DMS53 (cell line): ENCODE measurements around the gene IFNA16.
"Not testable (repeated sequence)": the region's sequence is repeated elsewhere in the genome, so short reads cannot be mapped to it uniquely, and the experiment has no call there.

ENCODE experiments used
- DNase-seq: peaks from one replicate; lab custom pipeline; 2025; lab: John Stamatoyannopoulos, UW

Gene IFNA16

DNA sequence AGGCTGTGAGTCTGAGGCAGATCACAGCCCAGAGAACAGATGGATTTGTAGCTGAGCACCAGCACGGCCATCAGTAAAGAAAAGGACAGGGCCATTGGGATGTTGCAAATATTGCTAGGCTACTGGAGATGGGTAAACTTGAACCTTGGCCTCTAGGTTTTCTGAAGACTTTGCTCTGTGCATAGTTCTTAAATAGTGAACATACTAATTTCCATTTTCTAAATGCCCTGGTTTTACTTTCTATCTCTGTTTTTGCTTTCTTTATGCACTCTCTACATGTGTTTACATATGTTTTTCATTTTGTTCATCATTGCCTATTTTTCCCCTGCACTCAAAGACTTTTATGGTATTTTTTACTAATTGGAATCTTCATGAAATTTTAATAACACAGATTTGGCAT, at the start of gene IFNA16:
TSS of gene IFNA16 (minus strand) at position 101 of the 400 bp plus-strand sequence. CDS start at position 95, 6 bp downstream.
- DNase-seq = not testable (repeated sequence)

DNA sequence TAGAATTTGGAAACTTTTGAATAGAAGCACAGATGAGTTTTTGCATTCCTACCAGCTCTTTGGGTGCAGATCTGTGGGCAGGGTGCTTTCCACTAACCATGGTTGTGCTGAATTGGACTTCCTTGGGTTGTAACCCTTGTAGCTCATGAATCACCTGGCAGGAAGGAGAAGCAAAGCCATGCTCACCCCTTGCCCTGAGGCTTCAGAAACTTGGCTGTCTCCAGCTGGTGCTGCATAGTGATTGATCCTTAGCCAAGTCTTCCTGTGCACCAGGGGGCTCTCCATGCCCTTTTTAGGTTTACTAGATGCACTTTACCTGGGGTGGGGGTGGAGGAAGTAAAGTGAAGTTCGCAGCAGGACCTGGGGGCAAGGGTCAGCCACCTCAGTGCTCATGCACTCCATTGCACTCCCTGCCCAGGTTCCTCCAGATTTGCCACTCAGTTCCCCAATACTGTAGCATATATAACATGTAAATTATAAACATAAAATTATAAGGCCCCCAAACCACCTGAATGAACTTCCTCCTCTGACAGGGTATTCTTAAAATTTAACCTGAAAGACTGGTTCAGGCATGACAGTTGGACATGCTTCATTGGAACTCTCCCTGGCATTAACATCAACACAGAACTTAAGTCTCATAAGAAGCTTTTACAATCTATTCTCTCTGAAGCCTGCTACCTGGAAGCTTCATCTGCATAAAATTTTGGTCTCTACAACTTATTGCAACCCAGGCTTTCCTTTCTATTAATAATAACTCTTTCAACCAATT, 48.5 kb upstream of the IFNA16 start:
- peak; percentile 3 for DNase-seq

GRCh38 chr9:21255538-21256212, 38.6 kb upstream of the IFNA16 start:
- no peak for DNase-seq

DNA sequence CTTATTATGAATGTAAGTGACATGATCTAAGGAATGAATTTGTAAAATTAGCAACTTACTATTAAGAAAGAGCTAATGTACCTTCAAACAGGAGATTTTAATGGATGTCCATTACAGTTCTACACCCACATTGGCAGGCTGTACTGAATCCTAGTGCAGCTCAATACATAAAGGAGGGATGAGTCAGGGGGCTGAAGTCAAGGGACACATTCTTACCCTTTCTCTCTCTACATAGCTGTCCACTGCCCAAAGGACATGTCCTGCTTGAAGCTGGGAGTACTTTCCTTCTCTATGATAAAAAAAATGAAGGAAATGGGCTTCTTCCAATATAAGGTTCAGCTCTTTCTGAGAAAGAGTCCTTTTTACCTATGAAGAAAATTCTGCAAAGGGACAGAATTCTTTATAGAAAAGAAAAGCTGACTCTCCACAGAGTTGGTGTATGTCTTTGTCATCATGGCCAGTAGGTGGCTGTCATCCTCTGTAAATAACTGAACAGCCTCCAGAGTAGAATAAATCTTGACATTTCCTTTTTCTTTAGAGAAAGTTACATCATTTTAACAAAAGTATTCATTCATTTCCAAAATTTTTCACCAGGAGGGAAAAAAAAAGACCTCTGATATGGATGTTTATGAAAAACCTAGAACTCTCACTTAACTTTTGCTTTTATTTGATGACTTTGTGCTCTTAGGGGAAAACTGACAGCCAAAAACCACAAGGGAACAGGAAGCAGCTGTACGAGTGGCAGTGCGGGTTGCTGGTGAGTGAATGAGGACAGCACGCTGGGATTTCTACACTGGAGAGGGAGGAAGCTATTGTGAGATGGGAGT, 35.8 kb upstream of the IFNA16 start:
- DNase-seq = peak; percentile 76

- no peak for DNase-seq
Observed at GRCh38 chr9:21251638-21252037, 34.5 kb upstream of the IFNA16 start.

GRCh38 chr9:21251190-21251589, 34.1 kb upstream of the IFNA16 start:
- DNase-seq = peak; percentile 4

DNA sequence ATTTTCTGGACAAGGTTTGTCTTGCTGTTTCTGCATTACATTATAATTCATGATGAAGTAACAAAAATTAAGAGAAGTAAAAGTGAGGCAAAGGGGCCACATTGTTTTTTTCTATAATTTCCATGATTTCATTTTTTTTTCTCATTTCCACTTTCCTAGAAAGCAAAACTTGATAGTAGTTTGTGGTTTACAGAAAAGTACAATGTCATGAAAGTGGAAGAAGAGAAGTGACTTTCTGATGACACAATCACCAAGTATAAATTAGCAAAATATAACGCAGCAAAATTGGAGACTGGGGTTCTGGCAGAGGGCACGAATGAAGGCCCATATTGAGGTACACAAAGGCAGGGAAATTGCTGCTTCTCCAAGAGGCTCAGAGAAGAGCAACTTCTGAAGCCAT, 27.7 kb upstream of the IFNA16 start:
- DNase-seq = no peak

DNA sequence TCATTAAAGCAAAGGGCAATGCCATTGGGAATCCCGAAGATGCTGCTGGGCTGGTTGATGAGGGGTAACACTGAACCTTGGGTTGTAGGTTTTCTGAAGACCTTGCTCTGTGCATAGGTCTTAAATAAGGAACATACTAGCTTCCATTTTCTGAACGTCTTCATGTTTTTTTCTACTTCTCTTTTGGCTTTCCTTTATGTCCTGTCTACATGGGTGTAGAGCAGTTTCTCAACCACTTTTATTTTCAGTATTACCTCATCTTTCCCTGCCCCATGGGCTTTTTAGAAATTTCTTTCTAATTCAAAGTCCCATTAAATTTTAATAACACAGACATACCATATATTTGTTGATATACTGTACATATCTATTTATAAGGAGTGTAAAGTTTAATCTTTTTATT, 22.8 kb upstream of the IFNA16 start, which contains the start of gene IFNA14:
TSS of gene IFNA14 (minus strand) at position 95 of the 400 bp plus-strand sequence. CDS start at position 25, 70 bp downstream.
- no peak for DNase-seq

- DNase-seq = peak; percentile 1
Observed at GRCh38 chr9:21236360-21236714, 19.2 kb upstream of the IFNA16 start.

- peak; percentile 68 for DNase-seq
Observed at GRCh38 chr9:21235468-21236359, 18.6 kb upstream of the IFNA16 start.

- DNase-seq = no peak
Observed at GRCh38 chr9:21234153-21234687, 17.1 kb upstream of the IFNA16 start.

GRCh38 chr9:21233258-21233657, 16.1 kb upstream of the IFNA16 start:
- no peak for DNase-seq

DNA sequence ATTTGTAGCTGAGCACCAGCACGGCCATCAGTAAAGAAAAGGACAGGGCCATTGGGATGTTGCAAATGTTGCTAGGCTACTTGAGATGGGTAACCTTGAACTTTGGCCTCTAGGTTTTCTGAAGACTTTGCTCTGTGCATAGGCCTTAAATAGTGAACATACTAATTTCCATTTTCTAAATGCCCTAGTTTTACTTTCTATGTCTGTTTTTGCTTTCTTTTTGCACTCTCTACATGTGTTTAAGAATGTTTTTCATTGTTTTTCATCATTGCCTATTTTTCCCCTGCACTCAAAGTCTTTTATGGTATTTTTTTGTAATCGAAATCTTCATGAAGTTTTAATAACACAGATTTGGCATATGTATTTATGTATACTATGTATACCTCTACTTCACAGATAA, 11.0 kb upstream of the IFNA16 start, which contains the start of gene IFNA17:
TSS of gene IFNA17 (minus strand) at position 101 of the 400 bp plus-strand sequence. CDS start at position 52, 49 bp downstream.
- DNase-seq = no peak

DNA sequence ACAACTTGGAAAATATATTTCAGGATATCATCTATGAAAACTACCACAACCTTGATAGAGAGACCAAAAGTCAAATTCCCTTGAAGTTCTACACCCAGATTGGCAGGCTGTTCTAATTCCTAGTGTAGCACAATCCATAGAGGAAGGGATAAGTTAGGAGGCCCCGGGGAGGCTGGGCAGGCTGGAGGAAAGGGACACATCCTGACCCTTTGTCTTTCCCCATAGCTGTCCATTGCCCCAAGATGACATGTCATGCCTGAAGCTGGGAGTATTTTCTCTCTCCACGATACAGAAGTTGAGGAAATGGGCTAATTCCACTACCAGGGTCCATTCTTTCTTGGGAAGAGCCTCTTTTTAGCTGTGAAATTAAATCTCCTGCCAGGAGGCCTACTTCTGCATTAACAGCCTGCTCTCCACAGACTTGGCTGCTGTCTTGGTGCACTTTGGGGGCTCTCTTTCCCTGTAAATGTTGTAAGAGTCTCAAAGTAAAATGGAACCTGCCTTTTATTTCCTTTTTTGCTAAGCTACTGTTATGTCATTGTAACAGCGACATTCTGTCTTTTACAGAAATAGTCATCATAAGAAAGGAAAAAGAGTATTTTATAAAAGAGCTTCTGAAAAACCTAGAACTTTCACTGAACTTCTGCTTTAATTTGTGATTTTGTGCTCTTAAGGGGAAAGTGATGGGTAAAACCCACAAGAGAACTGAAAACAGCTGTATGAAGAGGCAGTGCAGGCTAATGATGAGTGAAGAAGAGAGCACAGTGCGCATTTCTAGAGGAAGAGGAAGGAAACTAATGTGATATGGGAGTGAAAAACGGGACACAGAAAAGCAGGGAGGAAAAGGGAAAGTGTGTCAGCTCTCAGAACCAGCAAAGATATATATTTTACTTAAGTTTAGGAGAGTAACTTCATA, 3.4 kb downstream of the IFNA16 start:
- DNase-seq = peak; percentile 25

- DNase-seq = not testable (repeated sequence)
Observed at GRCh38 chr9:21212160-21212559, 5.0 kb downstream of the IFNA16 start.

- not testable (repeated sequence) for DNase-seq
Observed at GRCh38 chr9:21210782-21211181, 6.3 kb downstream of the IFNA16 start.

DNA sequence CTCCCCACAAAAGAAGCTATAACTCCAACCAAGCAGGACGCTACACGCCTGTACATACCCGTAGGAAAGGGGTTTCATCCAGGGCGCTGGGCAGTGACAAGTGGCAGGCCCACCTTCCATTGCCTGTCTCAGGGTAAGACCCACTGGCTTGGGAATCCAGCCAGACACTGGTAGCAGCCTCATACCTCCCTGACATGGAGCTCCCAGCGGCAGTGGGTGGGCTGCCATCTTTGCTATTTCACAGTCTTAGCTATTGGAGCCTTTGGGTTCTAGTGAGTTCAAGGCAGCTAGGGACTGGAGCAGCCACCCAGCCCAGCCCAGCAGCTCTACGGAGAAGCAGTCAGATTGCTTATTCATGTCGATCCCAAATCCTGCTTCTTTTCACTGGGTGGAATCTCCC, 6.8 kb downstream of the IFNA16 start:
- no peak for DNase-seq

DNA sequence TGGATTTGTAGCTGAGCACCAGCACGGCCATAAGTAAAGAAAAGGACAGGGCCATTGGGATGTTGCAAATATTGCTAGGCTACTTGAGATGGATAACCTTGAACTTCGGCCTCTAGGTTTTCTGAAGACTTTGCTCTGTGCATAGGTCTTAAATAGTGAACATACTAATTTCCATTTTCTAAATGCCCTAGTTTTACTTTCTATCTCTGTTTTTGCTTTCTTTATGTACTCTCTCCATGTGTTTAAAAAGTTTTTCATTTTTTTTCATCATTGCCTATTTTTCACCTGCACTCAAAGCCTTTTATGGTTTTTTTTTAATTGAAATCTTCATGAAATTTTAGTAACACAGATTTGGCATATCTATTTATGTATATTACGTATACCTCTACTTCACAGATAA, 10.1 kb downstream of the IFNA16 start, which contains the start of gene IFNA10:
TSS of gene IFNA10 (minus strand) at position 101 of the 400 bp plus-strand sequence. CDS start at position 55, 46 bp downstream.
- not testable (repeated sequence) for DNase-seq

DNA sequence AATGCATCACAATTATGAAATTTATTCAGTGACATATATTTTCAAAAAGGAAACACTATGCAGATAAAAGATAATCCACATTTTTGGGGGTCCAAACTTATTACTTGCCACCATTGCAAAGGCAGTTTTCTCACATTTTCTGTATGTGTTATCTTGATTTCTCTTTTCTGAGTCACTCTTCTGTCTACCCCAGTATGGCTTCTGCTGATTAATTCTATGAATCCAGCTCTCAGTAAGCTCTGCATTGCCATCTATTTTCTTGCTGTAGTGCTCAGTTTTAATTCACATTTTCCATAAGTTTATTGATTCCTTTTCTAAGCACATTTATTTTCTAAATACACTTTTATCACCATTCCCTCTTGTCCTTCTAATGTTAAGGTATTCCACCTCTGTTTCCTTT, 11.9 kb downstream of the IFNA16 start:
- DNase-seq = no peak

- DNase-seq = not testable (repeated sequence)
Observed at GRCh38 chr9:21202105-21202504, 15.0 kb downstream of the IFNA16 start, which contains the start of gene IFNA7. Gene IFNA7 (minus strand): TSS chr9:21202205. CDS start chr9:21202165, 40 bp downstream.
